Measurements from ENCODE around the gene LTBR.
"Not testable (repeated sequence)": the region's sequence is repeated elsewhere in the genome, so short reads cannot be mapped to it uniquely, and the experiment has no call there.

LTBR gene

GRCh38 chr12:6427796-6428195 lies 43.8 kb downstream of the LTBR start:
- DNase-seq = not testable (repeated sequence)

GRCh38 chr12:6428326-6428725 lies 44.4 kb downstream of the LTBR start:
- no peak for DNase-seq

- no peak for DNase-seq
These were observed 46.4 kb downstream of the LTBR start for GRCh38 chr12:6430124-6430989.

GRCh38 chr12:6432991-6433390 lies 49.0 kb downstream of the LTBR start:
- no peak for DNase-seq

GRCh38 chr12:6434205-6435140 lies 50.5 kb downstream of the LTBR start:
- peak in 1 of 2 donors; percentile 46 for DNase-seq

GRCh38 chr12:6435961-6436715 lies 52.2 kb downstream of the LTBR start:
- DNase-seq = no peak

- no peak for DNase-seq
These were observed 53.6 kb downstream of the LTBR start for GRCh38 chr12:6437586-6437985.

- no peak for DNase-seq
These were observed 54.4 kb downstream of the LTBR start for GRCh38 chr12:6438345-6438744.

- DNase-seq = no peak
These were observed 56.4 kb downstream of the LTBR start for GRCh38 chr12:6440391-6440790.

Measured in CD4-positive, alpha-beta T cell treated with Interferon alpha-2 for 1 hour (primary cell).